Left renal pelvis (tissue), 4 donors: ENCODE measurements around the gene MTNR1A. TPM values are rescaled to one million over a fixed set of nuclear protein-coding genes. Genes with fewer than 3 reads are reported as not detected.

Experiments
- DNase-seq, 4 donors: peaks; one replicate each; pipeline ENCODE4 v3.0.0-alpha.2; 2013; ENCODE audit warnings: low read depth in 4 of 4, low spot score in 3 of 4
- polyA plus RNA-seq, 4 donors: library from polyadenylated mRNA; unstranded; fragments of 120-200 nt; gene quantifications; one replicate each; pipeline ENCODE4 v1.2.1, GENCODE V29; 2013; ENCODE audit not compliant: insufficient read length in 4 of 4

The MTNR1A gene
- 1 to 10 TPM in 3 of 4 donors, under 1 TPM in 1; 0.10 to 2.1 (median 1.6) TPM for polyA plus RNA-seq

GRCh38 chr4:186554914-186555827, at the start of gene MTNR1A:
Gene MTNR1A, minus strand, starts transcription at chr4:186555567. Its CDS starts 202 bp downstream, at chr4:186555365.
- DNase-seq = no peak

- no peak for DNase-seq
These were observed 48.9 kb upstream of the MTNR1A start for GRCh38 chr4:186604124-186604807.

- DNase-seq = no peak
These were observed 47.6 kb upstream of the MTNR1A start for GRCh38 chr4:186602978-186603377.

- no peak for DNase-seq
These were observed 44.1 kb upstream of the MTNR1A start for GRCh38 chr4:186599483-186599882.

- no peak for DNase-seq
These were observed 43.3 kb upstream of the MTNR1A start for GRCh38 chr4:186598686-186599085.

- no peak for DNase-seq
These were observed 41.6 kb upstream of the MTNR1A start for GRCh38 chr4:186596850-186597390.

GRCh38 chr4:186596346-186596745, 41.0 kb upstream of the MTNR1A start:
- no peak for DNase-seq

- DNase-seq = no peak
These were observed 38.2 kb upstream of the MTNR1A start for GRCh38 chr4:186593587-186593973.

- no peak for DNase-seq
These were observed 37.7 kb upstream of the MTNR1A start for GRCh38 chr4:186592966-186593586.

- no peak for DNase-seq
These were observed 37.1 kb upstream of the MTNR1A start for GRCh38 chr4:186592445-186592844.

GRCh38 chr4:186591651-186592050, 36.3 kb upstream of the MTNR1A start:
- DNase-seq = no peak

GRCh38 chr4:186588503-186588902, 33.1 kb upstream of the MTNR1A start:
- DNase-seq = no peak

GRCh38 chr4:186587416-186588018, 32.1 kb upstream of the MTNR1A start:
- peak in 3 of 4 donors; percentile 29 to 37 (median 35) for DNase-seq

GRCh38 chr4:186586205-186586604, 30.8 kb upstream of the MTNR1A start:
- no peak for DNase-seq

- no peak for DNase-seq
These were observed 29.5 kb upstream of the MTNR1A start for GRCh38 chr4:186584912-186585311.

GRCh38 chr4:186581421-186581820, 26.1 kb upstream of the MTNR1A start:
- no peak for DNase-seq

- DNase-seq = no peak
These were observed 25.3 kb upstream of the MTNR1A start for GRCh38 chr4:186580669-186581068.

GRCh38 chr4:186570193-186570996, 15.0 kb upstream of the MTNR1A start:
- DNase-seq = no peak

- DNase-seq = no peak
These were observed 14.3 kb upstream of the MTNR1A start for GRCh38 chr4:186569533-186570192.
